ENCODE measurements around the gene FARSB.

GRCh38 chr2:222637067-222637466 is 18.8 kb downstream of the FARSB start:
- TF ChIP-seq CTCF (IDR thresholded peaks at IDR 0.05) (no peak), POLR2A (IDR thresholded peaks at IDR 0.05) (no peak)
